Measurements from ENCODE around the gene ZNF385B. TPM values are rescaled to one million over a fixed set of nuclear protein-coding genes. Genes with fewer than 3 reads are reported as not detected.
"Not testable (repeated sequence)": the region's sequence is repeated elsewhere in the genome, so short reads cannot be mapped to it uniquely, and the experiment has no call there.

Gene ZNF385B
- total and polyA plus RNA-seq, 8 donors = 1.8 to 41.4 (median 3.5) TPM; not detected in 1

DNA sequence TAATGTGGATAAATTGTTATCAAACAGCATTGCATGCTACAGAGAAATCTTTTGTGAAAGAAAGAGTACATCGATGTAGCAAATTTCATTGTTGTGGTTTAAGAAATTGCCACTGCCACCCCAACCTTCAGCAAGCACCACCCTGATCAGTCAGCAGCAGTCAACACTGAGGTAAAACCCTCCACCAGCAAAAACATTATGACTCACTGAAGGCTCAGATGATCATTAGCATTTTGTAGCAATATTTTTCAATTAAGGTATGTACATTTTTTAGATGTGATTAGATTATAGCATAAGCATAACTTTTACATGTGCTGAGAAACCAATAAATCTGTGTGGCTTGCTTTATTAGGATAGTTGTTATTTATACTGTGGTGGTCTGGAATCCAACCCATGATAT lies 75.5 kb downstream of the ZNF385B start:
- Histone ChIP-seq H3K4me3 (no peak overlapping the region), H3K27ac (no peak overlapping the region), H3K4me1 (no peaks in the 10 kb centered on the region), H3K36me3 (no peaks in the 10 kb centered on the region), H3K9me3 (no peaks in the 10 kb centered on the region), H3K27me3 (no peaks in the 10 kb centered on the region)
- no peak for DNase-seq
- no peak for TF ChIP-seq POLR2AphosphoS5 (IDR thresholded peaks at IDR 0.05)
- TF ChIP-seq, protein P1, sequence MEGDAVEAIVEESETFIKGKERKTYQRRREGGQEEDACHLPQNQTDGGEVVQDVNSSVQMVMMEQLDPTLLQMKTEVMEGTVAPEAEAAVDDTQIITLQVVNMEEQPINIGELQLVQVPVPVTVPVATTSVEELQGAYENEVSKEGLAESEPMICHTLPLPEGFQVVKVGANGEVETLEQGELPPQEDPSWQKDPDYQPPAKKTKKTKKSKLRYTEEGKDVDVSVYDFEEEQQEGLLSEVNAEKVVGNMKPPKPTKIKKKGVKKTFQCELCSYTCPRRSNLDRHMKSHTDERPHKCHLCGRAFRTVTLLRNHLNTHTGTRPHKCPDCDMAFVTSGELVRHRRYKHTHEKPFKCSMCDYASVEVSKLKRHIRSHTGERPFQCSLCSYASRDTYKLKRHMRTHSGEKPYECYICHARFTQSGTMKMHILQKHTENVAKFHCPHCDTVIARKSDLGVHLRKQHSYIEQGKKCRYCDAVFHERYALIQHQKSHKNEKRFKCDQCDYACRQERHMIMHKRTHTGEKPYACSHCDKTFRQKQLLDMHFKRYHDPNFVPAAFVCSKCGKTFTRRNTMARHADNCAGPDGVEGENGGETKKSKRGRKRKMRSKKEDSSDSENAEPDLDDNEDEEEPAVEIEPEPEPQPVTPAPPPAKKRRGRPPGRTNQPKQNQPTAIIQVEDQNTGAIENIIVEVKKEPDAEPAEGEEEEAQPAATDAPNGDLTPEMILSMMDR (IDR thresholded peaks at IDR 0.05) = no peak
- TF ChIP-seq EP300 (IDR thresholded peaks at IDR 0.05) = no peak
- no peak for TF ChIP-seq POLR2A (IDR thresholded peaks at IDR 0.05)
- WGBS, 5 donors = 84 to 100% (median 91%) methylated on average over 1 of the region's 1 CpG
- intact Hi-C loops (cut with DNase I; ENCODE audit: low total_unique reads) = no loop called here

DNA sequence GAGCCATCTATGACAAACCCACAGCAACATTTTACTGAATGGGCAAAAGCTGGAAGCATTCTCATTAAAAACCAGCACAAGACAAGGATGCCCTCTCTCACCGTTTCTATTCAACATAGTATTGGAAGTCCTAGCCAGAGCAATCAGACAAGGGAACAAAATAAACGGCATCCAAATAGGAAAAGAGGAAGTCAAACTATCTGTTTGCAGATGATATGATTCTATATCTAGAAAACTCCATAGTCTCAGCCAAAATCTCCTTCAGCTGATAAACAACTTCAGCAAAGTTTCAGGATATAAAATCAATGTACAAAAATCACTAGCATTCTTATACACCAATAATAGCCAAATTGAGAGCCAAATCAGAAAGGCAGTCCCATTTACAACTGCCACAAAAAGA lies 79.1 kb downstream of the ZNF385B start:
- H3K36me3 ChIP-seq; intact Hi-C loops (cut with DNase I; ENCODE audit: low total_unique reads); H3K4me1 ChIP-seq; H3K4me3 ChIP-seq; H3K27me3 ChIP-seq; H3K9me3 ChIP-seq; DNase-seq; H3K27ac ChIP-seq: not testable (repeated sequence)
- WGBS, 5 donors = 63 to 79% (median 66%) methylated on average over 2 of the region's 2 CpGs

- TF ChIP-seq POLR2A (IDR thresholded peaks at IDR 0.05) (no peak), EP300 (IDR thresholded peaks at IDR 0.05) (no peak), POLR2AphosphoS5 (IDR thresholded peaks at IDR 0.05) (no peak)
- TF ChIP-seq, protein P1 (IDR thresholded peaks at IDR 0.05) = no peak
- Histone ChIP-seq H3K9me3 (no peaks in the 10 kb centered on the region), H3K4me1 (no peaks in the 10 kb centered on the region), H3K27me3 (no peaks in the 10 kb centered on the region), H3K36me3 (no peaks in the 10 kb centered on the region), H3K4me3 (no peak overlapping the region), H3K27ac (no peak overlapping the region)
- no peak for DNase-seq
- 90 to 95% (median 93%) methylated on average over 4 of the region's 4 CpGs for WGBS, 5 donors
- intact Hi-C loops (cut with DNase I; ENCODE audit: low total_unique reads) = no loop called here
Observed at GRCh38 chr2:179773986-179774385, 87.4 kb downstream of the ZNF385B start.

- 86 to 95% (median 89%) methylated on average over 1 of the region's 1 CpG for WGBS, 5 donors
- TF ChIP-seq EP300 (IDR thresholded peaks at IDR 0.05) (no peak), POLR2AphosphoS5 (IDR thresholded peaks at IDR 0.05) (no peak), POLR2A (IDR thresholded peaks at IDR 0.05) (no peak)
- TF ChIP-seq, protein P1 (IDR thresholded peaks at IDR 0.05) = no peak
- Histone ChIP-seq H3K4me3 (no peak overlapping the region), H3K9me3 (no peaks in the 10 kb centered on the region), H3K4me1 (no peaks in the 10 kb centered on the region), H3K27me3 (no peaks in the 10 kb centered on the region), H3K27ac (no peak overlapping the region), H3K36me3 (no peaks in the 10 kb centered on the region)
- intact Hi-C loops (cut with DNase I; ENCODE audit: low total_unique reads) = no loop called here
- DNase-seq = no peak
Observed at GRCh38 chr2:179772346-179772745, 89.1 kb downstream of the ZNF385B start.

- H3K27me3 ChIP-seq = no peaks in the 10 kb centered on the region
Observed at GRCh38 chr2:179771791-179772190, 89.6 kb downstream of the ZNF385B start.

More at GRCh38 chr2:179771791-179772190, 89.6 kb downstream of the ZNF385B start:
- H3K36me3 ChIP-seq = no peaks in the 10 kb centered on the region
- H3K4me3 ChIP-seq = no peak overlapping the region
- no peak overlapping the region for H3K27ac ChIP-seq
- DNase-seq = no peak
- 67 to 80% (median 79%) methylated on average over 4 of the region's 4 CpGs for WGBS, 5 donors
- no peaks in the 10 kb centered on the region for H3K4me1 ChIP-seq
- no peak for TF ChIP-seq POLR2AphosphoS5 (IDR thresholded peaks at IDR 0.05)
- TF ChIP-seq, protein P1 (IDR thresholded peaks at IDR 0.05) = no peak
- TF ChIP-seq POLR2A (IDR thresholded peaks at IDR 0.05) = no peak
- no peak for TF ChIP-seq EP300 (IDR thresholded peaks at IDR 0.05)
- H3K9me3 ChIP-seq = no peaks in the 10 kb centered on the region
- intact Hi-C loops (cut with DNase I; ENCODE audit: low total_unique reads) = no loop called here

All from stomach (tissue), 9 donors.